ENCODE data around the gene AGAP2. TPM values are rescaled to one million over a fixed set of nuclear protein-coding genes. Genes with fewer than 3 reads are reported as not detected.

The AGAP2 gene
- total and polyA plus RNA-seq, 9 of the 15 experiments (the other 6 are each of a cell fraction or from before 2014, with no cell fraction given) = 0.04 to 0.77 (median 0.28) TPM; not detected in 1

DNA sequence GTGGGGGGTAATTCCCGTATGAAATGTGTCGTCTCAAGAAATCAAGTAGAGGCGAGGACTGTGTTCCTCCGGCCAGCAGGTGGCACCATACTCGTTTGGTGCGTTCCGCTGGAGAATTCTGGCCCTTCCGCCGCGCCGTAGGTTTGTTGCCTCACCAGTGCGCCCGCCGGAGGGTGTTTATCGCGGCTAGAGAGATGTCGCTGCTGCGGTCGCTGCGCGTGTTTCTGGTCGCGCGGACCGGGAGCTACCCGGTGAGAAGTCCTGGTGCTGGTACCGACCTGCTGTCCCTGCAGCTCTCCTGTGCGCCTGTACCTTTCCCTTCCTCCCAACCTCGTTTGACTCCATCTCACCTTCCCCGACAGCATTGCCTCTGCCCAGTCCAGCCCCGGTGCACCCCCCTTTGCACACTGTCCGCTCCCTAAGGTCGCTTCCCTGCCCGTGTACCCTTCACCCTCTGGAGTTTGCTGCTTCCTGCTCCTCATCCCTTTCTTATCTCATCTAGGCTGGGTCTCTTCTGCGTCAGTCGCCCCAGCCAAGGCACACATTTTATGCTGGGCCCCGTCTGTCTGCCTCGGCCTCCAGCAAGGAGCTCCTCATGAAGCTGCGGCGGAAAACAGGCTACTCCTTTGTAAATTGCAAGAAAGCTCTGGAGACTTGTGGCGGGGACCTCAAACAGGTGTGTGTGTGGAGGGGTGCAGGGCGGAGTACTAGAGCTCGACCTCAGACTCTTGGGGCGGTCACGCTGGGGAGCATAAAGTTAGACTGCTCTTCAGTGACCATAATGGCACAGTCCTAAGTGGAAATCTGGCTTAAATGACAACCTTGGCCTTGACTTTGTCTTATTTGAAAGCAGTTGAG lies 44.3 kb upstream of the AGAP2 start, which contains the start of gene TSFM (continued):
- TF ChIP-seq NFXL1 (CRISPR knock-in tag; IDR thresholded peaks at IDR 0.05) (no peak), POLR2H (tag; IDR thresholded peaks at IDR 0.05; ENCODE audit: low read depth) (peak; percentile 62), PPARD (CRISPR knock-in tag; IDR thresholded peaks at IDR 0.05) (no peak), SP2 (IDR thresholded peaks at IDR 0.05; ENCODE audit: extremely low read depth, low read depth, low read length, poor library complexity, severe bottlenecking) (peak; percentile 66), JUN (IDR thresholded peaks at IDR 0.05; ENCODE audit: borderline replicate concordance, low read depth, low read length) (peak; percentile 82), JUN (CRISPR knock-in tag; IDR thresholded peaks at IDR 0.05; ENCODE audit: borderline replicate concordance) (0 out of 2 replicates have a peak, but pooled peaks have one; percentile 39), ZNF24 (IDR thresholded peaks at IDR 0.05) (peak; percentile 43; the same call in 1 of the 2 replicates), TGIF2 (CRISPR knock-in tag; IDR thresholded peaks at IDR 0.05) (0 out of 2 replicates have a peak, but pooled peaks have one; percentile 60), NCOA4 (IDR thresholded peaks at IDR 0.05; ENCODE audit: partially characterized antibody) (no peak), NFE2L1 (tag; IDR thresholded peaks at IDR 0.05; ENCODE audit: borderline replicate concordance, low read depth) (no peak), NFRKB (IDR thresholded peaks at IDR 0.05; ENCODE audit: low read depth) (peak; percentile 66), RBM34 (IDR thresholded peaks at IDR 0.05; ENCODE audit: borderline replicate concordance, insufficient read depth, low read length) (no peak), RUNX1 (IDR thresholded peaks at IDR 0.05; ENCODE audit: low read depth) (no peak), LCOR (CRISPR knock-in tag; IDR thresholded peaks at IDR 0.05) (peak; percentile 82; the same call in 1 of the 2 replicates), ZNF217 (CRISPR knock-in tag; IDR thresholded peaks at IDR 0.05) (no peak), CREB1 (IDR thresholded peaks at IDR 0.05) (peak; percentile 94), CREB1 (CRISPR knock-in tag; IDR thresholded peaks at IDR 0.05) (peak; percentile 88), KAT7 (CRISPR knock-in tag; IDR thresholded peaks at IDR 0.05; ENCODE audit: borderline replicate concordance) (peak; percentile 93; the same call in 1 of the 2 replicates), SREBF2 (CRISPR knock-in tag; IDR thresholded peaks at IDR 0.05) (no peak), RB1 (IDR thresholded peaks at IDR 0.05; ENCODE audit: low read depth) (peak; percentile 88), XRCC3 (IDR thresholded peaks at IDR 0.05) (no peak), CBX1 (IDR thresholded peaks at IDR 0.05; ENCODE audit: low read depth) (peak; percentile 76)
- TF ChIP-seq, protein P1, sequence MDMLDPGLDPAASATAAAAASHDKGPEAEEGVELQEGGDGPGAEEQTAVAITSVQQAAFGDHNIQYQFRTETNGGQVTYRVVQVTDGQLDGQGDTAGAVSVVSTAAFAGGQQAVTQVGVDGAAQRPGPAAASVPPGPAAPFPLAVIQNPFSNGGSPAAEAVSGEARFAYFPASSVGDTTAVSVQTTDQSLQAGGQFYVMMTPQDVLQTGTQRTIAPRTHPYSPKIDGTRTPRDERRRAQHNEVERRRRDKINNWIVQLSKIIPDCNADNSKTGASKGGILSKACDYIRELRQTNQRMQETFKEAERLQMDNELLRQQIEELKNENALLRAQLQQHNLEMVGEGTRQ (CRISPR knock-in tag; IDR thresholded peaks at IDR 0.05) = no peak
- TF ChIP-seq, protein P2, sequence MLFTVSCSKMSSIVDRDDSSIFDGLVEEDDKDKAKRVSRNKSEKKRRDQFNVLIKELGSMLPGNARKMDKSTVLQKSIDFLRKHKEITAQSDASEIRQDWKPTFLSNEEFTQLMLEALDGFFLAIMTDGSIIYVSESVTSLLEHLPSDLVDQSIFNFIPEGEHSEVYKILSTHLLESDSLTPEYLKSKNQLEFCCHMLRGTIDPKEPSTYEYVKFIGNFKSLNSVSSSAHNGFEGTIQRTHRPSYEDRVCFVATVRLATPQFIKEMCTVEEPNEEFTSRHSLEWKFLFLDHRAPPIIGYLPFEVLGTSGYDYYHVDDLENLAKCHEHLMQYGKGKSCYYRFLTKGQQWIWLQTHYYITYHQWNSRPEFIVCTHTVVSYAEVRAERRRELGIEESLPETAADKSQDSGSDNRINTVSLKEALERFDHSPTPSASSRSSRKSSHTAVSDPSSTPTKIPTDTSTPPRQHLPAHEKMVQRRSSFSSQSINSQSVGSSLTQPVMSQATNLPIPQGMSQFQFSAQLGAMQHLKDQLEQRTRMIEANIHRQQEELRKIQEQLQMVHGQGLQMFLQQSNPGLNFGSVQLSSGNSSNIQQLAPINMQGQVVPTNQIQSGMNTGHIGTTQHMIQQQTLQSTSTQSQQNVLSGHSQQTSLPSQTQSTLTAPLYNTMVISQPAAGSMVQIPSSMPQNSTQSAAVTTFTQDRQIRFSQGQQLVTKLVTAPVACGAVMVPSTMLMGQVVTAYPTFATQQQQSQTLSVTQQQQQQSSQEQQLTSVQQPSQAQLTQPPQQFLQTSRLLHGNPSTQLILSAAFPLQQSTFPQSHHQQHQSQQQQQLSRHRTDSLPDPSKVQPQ (CRISPR knock-in tag; IDR thresholded peaks at IDR 0.05; ENCODE audit: borderline replicate concordance) = no peak
- TF ChIP-seq, protein P3, sequence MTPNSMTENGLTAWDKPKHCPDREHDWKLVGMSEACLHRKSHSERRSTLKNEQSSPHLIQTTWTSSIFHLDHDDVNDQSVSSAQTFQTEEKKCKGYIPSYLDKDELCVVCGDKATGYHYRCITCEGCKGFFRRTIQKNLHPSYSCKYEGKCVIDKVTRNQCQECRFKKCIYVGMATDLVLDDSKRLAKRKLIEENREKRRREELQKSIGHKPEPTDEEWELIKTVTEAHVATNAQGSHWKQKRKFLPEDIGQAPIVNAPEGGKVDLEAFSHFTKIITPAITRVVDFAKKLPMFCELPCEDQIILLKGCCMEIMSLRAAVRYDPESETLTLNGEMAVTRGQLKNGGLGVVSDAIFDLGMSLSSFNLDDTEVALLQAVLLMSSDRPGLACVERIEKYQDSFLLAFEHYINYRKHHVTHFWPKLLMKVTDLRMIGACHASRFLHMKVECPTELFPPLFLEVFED (CRISPR knock-in tag; conservative IDR thresholded peaks at IDR 0.05) = no peak
